Glutamatergic neuron (in vitro differentiated cells): ENCODE data around the gene RBM17. TPM values are rescaled to one million over a fixed set of nuclear protein-coding genes. Genes with fewer than 3 reads are reported as not detected.
"Not testable (repeated sequence)": the region's sequence is repeated elsewhere in the genome, so short reads cannot be mapped to it uniquely, and the experiment has no call there.

ENCODE experiments used
- DNase-seq: peaks from one replicate; pipeline ENCODE4 v3.0.0; 2022
- H3K27ac Mint-ChIP-seq: one replicate; pipeline ENCODE4 v1.8.0; 2020; ENCODE audit warnings: mild to moderate bottlenecking, mixed read lengths, inconsistent platforms; ENCODE audit not compliant: unreplicated experiment
- H3K27me3 Mint-ChIP-seq: one replicate; pipeline ENCODE4 v1.8.0; 2020; ENCODE audit warnings: mild to moderate bottlenecking, moderate library complexity, mixed read lengths, inconsistent platforms; ENCODE audit not compliant: unreplicated experiment
- H3K36me3 Mint-ChIP-seq: one replicate; pipeline ENCODE4 v1.8.0; 2020; ENCODE audit warnings: mild to moderate bottlenecking, mixed read lengths, inconsistent platforms; ENCODE audit not compliant: unreplicated experiment
- H3K4me1 Mint-ChIP-seq: one replicate; pipeline ENCODE4 v1.8.0; 2020; ENCODE audit warnings: mild to moderate bottlenecking, low read depth, mixed read lengths, inconsistent platforms; ENCODE audit not compliant: unreplicated experiment
- H3K4me3 Mint-ChIP-seq: one replicate; pipeline ENCODE4 v1.8.0; 2020; ENCODE audit warnings: mild to moderate bottlenecking, mixed read lengths, inconsistent platforms; ENCODE audit not compliant: unreplicated experiment
- H3K9me3 Mint-ChIP-seq: one replicate; pipeline ENCODE4 v1.8.0; 2020; ENCODE audit warnings: mild to moderate bottlenecking, moderate library complexity, mixed read lengths, inconsistent platforms; ENCODE audit not compliant: unreplicated experiment
- total RNA-seq: library from RNA; stranded (reverse); fragmentation: NEBNext Ultra II Directional; extraction: Animal tissue kit (Norgen Biotek cat#: 25700); gene quantifications from one replicate; pipeline ENCODE4 v1.2.1, GENCODE V29; 2021; ENCODE audit not compliant: unreplicated experiment
- TF ChIP-seq, protein P1 (sequence below): fragments of 200-600 bp; sonication (generic); IDR thresholded peaks from one replicate; pipeline ENCODE4 v1.5.0; 2021; ENCODE audit not compliant: partially characterized antibody, unreplicated experiment

Gene RBM17
- total RNA-seq, 1 donor from 2014 or later, result 171 TPM

DNA sequence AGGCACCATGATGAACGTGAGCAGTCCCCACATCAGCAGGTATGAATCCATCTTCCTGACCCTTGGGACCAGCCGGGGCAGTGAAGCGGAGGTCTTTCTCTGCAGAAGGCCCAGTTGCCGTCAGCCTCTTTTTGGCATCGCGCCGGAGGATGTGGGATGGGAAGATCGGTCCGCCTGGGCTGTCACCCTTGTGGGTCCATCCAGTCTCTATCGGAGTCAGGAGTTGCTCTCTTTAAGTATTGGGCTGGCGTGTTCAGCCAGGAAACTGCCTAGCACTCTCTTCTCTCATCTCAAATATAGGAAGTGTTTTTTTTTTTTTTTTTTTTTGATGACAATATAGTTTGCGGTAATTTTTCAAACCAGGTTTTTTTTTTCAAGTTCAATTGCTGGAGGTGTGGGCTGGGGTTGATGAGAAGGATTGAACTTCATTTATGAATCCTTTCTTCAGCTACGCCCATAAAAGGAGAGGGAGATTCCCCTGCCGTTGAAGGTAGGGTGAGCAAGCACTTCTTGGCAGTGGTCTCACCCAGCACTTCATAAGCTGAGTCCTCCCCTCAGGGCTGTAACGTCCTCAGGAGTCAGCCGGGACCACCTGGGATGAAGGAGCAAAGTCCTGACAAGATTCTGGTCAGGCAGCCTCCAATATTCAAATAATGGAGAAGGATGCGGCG, 26.6 kb upstream of the RBM17 start, which contains the start of gene IL2RA:
Gene IL2RA, minus strand, starts transcription at position 267 of the 671 bp plus-strand sequence. Its CDS starts 216 bp downstream, at position 51.
- H3K4me3 Mint-ChIP-seq, result no peak within 1 kb of the TSS
- H3K36me3 Mint-ChIP-seq, result no peaks in the 10 kb centered on the region
- H3K27me3 Mint-ChIP-seq, result peaks cover 2% of the 10 kb centered on the region
- H3K4me1 Mint-ChIP-seq, result no peaks in the 10 kb centered on the region
- H3K27ac Mint-ChIP-seq, result no peak within 1 kb of the TSS
- TF ChIP-seq, protein P1, sequence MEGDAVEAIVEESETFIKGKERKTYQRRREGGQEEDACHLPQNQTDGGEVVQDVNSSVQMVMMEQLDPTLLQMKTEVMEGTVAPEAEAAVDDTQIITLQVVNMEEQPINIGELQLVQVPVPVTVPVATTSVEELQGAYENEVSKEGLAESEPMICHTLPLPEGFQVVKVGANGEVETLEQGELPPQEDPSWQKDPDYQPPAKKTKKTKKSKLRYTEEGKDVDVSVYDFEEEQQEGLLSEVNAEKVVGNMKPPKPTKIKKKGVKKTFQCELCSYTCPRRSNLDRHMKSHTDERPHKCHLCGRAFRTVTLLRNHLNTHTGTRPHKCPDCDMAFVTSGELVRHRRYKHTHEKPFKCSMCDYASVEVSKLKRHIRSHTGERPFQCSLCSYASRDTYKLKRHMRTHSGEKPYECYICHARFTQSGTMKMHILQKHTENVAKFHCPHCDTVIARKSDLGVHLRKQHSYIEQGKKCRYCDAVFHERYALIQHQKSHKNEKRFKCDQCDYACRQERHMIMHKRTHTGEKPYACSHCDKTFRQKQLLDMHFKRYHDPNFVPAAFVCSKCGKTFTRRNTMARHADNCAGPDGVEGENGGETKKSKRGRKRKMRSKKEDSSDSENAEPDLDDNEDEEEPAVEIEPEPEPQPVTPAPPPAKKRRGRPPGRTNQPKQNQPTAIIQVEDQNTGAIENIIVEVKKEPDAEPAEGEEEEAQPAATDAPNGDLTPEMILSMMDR, result no peak
- H3K9me3 Mint-ChIP-seq, result peaks cover 2% of the 10 kb centered on the region
- DNase-seq, result no peak

DNA sequence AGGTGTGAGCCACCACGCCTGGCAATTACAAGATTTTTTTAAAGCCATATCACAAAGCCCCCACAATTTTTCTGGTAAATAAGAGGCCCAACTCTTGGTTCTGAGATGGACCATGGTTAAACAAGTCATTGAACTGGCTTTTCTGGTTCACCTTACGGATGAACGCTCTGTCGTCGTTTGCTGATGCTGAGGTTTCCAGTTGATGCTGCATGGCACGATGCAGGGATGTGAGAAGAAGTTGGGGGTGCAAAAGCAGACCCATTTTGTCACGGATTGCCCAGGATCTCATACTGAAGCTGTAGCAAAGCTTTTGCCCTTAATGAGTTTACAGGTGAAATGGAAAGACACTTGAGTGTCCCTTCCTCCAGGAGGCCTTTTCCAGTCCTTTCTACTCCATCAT, 24.7 kb upstream of the RBM17 start:
- Mint-ChIP-seq H3K27ac (no peak overlapping the region), H3K4me3 (no peak overlapping the region), H3K4me1 (no peaks in the 10 kb centered on the region), H3K9me3 (peaks cover 2% of the 10 kb centered on the region), H3K36me3 (no peaks in the 10 kb centered on the region), H3K27me3 (peaks cover 2% of the 10 kb centered on the region)
- no peak for DNase-seq
- TF ChIP-seq, protein P1, result no peak

DNA sequence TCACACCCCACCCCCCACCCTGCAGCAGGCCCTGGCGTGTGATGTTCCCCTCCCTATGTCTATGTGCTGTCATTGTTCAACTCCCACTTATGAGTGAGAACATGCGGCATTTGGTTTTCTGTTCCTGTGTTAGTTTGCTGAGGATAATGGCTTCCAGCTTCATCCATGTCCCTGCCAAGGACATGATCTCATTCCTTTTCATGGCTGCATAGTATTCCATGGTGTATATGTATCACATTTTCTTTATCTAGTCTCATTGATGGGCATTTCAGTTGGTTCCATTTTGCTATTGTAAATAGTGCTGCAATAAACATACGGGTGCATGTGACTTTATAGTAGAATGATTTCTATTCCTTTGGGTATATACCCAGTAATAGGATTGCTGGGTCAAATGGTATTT, 24.1 kb upstream of the RBM17 start:
- H3K4me1 Mint-ChIP-seq, H3K9me3 Mint-ChIP-seq, H3K27me3 Mint-ChIP-seq, DNase-seq, H3K4me3 Mint-ChIP-seq, H3K36me3 Mint-ChIP-seq, H3K27ac Mint-ChIP-seq: not testable (repeated sequence)

DNA sequence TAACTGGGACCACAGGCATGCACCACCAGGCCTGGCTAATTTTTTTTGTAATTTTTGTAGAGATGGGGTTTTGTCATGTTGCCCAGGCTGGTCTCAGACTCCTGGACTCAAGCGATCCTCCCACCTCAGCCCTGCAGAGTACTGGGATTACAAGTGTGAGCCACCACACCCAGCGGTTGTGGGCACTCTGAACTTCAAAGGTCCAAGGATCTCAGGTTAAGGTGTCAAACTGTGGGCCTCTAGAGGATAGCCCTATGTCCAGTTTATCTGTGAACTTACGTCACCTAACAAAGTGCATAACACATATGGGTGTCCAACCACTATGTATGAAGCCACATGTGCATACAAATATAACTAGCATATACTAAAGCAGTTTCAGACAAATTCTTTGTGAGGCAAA, 23.4 kb upstream of the RBM17 start:
- Mint-ChIP-seq H3K9me3 (peaks cover 2% of the 10 kb centered on the region), H3K36me3 (no peaks in the 10 kb centered on the region), H3K4me3 (no peak overlapping the region), H3K27ac (no peak overlapping the region), H3K4me1 (no peaks in the 10 kb centered on the region), H3K27me3 (peaks cover 2% of the 10 kb centered on the region)
- DNase-seq, result no peak
- TF ChIP-seq, protein P1, result no peak

DNA sequence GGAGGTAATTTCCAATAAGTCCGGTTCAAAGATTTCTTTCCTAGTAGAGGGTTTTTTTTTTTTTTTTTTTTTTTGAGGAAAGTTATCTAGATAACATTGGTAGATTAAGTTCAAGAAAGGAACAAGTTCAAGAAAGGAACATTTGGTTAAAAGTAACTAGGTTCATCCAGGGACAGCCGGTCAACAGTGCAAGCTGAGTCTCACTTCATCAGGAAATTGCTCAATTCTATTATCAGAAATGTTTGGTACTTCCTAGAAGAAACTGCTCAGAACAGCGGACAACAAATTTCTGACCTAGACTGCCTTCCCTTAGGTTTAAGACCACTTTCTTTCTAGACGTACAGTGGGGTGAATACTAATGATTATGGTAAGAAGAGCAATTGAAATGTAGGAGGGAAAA, 23.0 kb upstream of the RBM17 start:
- H3K9me3 Mint-ChIP-seq, result peaks cover 2% of the 10 kb centered on the region

More for the DNA sequence above, 23.0 kb upstream of the RBM17 start:
- Mint-ChIP-seq H3K4me3 (no peak overlapping the region), H3K27ac (no peak overlapping the region), H3K27me3 (peaks cover 2% of the 10 kb centered on the region), H3K36me3 (no peaks in the 10 kb centered on the region), H3K4me1 (no peaks in the 10 kb centered on the region)
- TF ChIP-seq, protein P1, result no peak
- DNase-seq, result no peak
